Esophagus muscularis mucosa (tissue), 4 donors: ENCODE measurements around the gene KLF16. TPM values are rescaled to one million over a fixed set of nuclear protein-coding genes. Genes with fewer than 3 reads are reported as not detected.

ENCODE experiments used
- DNase-seq: peaks from one replicate; pipeline ENCODE4 v3.0.0-alpha.2; 2017; ENCODE audit errors: extremely low spot score
- H3K27ac ChIP-seq, 4 donors: fragments of 200-600 bp; sonication (generic); replicated peaks in 1 of 4; 1 replicate in 3 of 4; 2 replicates in 1 of 4; pipeline ENCODE4 v1.5.1; 2016 to 2019; ENCODE audit warnings: mild to moderate bottlenecking in 1 of 4
- H3K27me3 ChIP-seq, 4 donors: fragments of 200-600 bp; sonication (generic); one replicate each; pipeline versions ENCODE4 v1.5.1 to v1.6.0; 2016 to 2019
- H3K36me3 ChIP-seq, 4 donors: fragments of 200-600 bp; sonication (generic); one replicate each; pipeline ENCODE4 v1.5.1; 2016 to 2019
- H3K4me1 ChIP-seq, 4 donors: fragments of 200-600 bp; sonication (generic); one replicate each; pipeline ENCODE4 v1.5.1; 2016 to 2019
- H3K4me3 ChIP-seq, 4 donors: fragments of 200-600 bp; sonication (generic); 1 replicate in 2 of 4; 2 replicates in 2 of 4; pipeline ENCODE4 v1.5.1; 2016 to 2019; ENCODE audit warnings: mild to moderate bottlenecking in 4 of 4, moderate library complexity in 1 of 4
- H3K9me3 ChIP-seq, 4 donors: fragments of 200-600 bp; sonication (generic); 1 replicate in 3 of 4; 2 replicates in 1 of 4; pipeline ENCODE4 v1.5.1; 2016 to 2019
- EP300 ChIP-seq: sonication (generic); formaldehyde crosslinking; IDR thresholded peaks from one replicate; pipeline ENCODE4 v1.6.1; 2017; ENCODE audit warnings: antibody characterized with exemption
- POLR2A ChIP-seq: fragments of 450-650 bp; IDR thresholded peaks from one replicate; pipeline ENCODE4 v1.6.1; 2017; ENCODE audit warnings: antibody characterized with exemption, moderate library complexity, mild to moderate bottlenecking, low read depth
- POLR2AphosphoS5 ChIP-seq, 2 donors: sonication (generic); formaldehyde crosslinking; IDR thresholded peaks; one replicate each; pipeline ENCODE4 v1.6.1; 2017; ENCODE audit warnings: antibody characterized with exemption in 2 of 2
- WGBS: methylation state at CpG from one replicate; pipeline ENCODE4 v1.1.5; 2018; 5-methylcytosine and 5-hydroxymethylcytosine counted together
- intact Hi-C: fragments of 100-400 bp; cut with DNase I; formaldehyde crosslinking; loops from one replicate; pipeline ENCODE4 v1.15.1; 2023
- total RNA-seq, 4 donors: library from RNA; depleted of rRNA; stranded (reverse); fragments of >200 nt; gene quantifications; one replicate each; pipeline versions ENCODE4 v1.1.0 to v1.2.1, GENCODE V29; 2016
- TF ChIP-seq, protein P1 (sequence below), 3 experiments: fragments of 200-600 bp in 2 of 3; fragments of 450-650 bp in 1 of 3; sonication (generic) in 2 of 3; IDR thresholded peaks; one replicate each; pipeline ENCODE4 v1.5.1; 2017 to 2019; ENCODE audit warnings: antibody characterized with exemption in 3 of 3, mild to moderate bottlenecking in 2 of 3, moderate library complexity in 1 of 3

Gene KLF16
- total RNA-seq, 4 donors from 2014 or later: 2.5 to 10.8 (median 8.5) TPM

DNA sequence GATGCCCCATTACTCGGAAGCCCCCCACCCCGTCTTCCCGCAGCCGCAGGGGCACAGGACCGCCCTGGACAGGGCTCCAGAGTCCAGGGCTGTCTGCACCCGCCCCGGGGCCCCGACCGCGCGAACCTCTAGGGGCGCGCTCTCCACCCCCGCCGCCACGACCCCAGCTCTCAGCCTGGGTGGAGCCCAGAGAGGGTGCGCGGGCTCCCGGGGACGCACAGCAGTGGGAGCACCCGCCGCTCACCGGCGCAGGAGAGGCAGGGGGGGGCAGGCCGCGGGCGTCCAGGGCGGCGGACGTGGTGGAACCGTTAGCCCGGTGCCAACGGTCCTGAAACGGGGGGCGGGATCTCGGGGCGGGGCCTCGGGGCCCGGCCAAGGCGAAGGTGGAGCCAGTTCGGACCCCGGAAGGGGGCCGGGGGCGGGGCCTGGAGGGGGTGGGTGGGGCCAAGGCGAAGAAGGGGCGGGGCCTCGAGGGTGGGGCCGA, 51.4 kb downstream of the KLF16 start, which contains the start of gene ATP8B3:
Gene ATP8B3 (minus strand): TSS at position 335 of the 484 bp plus-strand sequence. CDS start 540 bp downstream, outside the sequence.
- no peak for DNase-seq
- Histone ChIP-seq H3K4me1 (peaks cover 15 to 26% (median 24%) of the 10 kb centered on the region in 4 donors), H3K9me3 (no peaks in the 10 kb centered on the region), H3K4me3 (peak within 1 kb of the TSS; percentile 55 to 59 (median 58)), H3K36me3 (peaks cover 17 to 26% (median 24%) of the 10 kb centered on the region in 4 donors), H3K27me3 (no peaks in the 10 kb centered on the region), H3K27ac (peak within 1 kb of the TSS; percentile 67 to 81 (median 78))
- intact Hi-C loops: no loop called here
- WGBS: 3% methylated on average over 16 of the region's 48 CpGs
- TF ChIP-seq, protein P1, sequence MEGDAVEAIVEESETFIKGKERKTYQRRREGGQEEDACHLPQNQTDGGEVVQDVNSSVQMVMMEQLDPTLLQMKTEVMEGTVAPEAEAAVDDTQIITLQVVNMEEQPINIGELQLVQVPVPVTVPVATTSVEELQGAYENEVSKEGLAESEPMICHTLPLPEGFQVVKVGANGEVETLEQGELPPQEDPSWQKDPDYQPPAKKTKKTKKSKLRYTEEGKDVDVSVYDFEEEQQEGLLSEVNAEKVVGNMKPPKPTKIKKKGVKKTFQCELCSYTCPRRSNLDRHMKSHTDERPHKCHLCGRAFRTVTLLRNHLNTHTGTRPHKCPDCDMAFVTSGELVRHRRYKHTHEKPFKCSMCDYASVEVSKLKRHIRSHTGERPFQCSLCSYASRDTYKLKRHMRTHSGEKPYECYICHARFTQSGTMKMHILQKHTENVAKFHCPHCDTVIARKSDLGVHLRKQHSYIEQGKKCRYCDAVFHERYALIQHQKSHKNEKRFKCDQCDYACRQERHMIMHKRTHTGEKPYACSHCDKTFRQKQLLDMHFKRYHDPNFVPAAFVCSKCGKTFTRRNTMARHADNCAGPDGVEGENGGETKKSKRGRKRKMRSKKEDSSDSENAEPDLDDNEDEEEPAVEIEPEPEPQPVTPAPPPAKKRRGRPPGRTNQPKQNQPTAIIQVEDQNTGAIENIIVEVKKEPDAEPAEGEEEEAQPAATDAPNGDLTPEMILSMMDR (IDR thresholded peaks at IDR 0.05): peak in 1 of 3 experiments; percentile 18
- TF ChIP-seq POLR2A: no peak
- TF ChIP-seq POLR2AphosphoS5 (IDR thresholded peaks at IDR 0.05): no peak
- TF ChIP-seq EP300: no peak

DNA sequence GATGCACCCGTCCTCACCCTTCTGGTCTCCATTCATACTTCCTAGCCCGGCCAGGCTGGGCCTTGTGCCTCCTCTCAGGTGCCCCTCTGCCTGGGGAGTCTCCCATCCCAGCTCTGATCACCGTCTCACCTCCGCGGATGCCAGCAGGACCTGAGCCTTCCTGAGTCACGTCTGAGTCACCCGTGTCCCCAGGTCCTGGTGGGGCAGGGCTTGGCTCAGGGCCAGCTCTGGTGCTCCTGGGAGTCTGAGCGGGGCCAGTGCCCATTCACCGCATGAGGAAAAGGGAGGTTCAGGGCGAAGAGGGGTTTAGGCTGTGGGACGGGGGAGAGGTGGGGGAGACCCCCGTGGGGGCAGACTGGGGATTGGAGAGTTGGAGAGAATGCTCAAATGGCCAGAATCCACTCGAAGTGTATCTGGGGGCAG, 51.9 kb downstream of the KLF16 start:
- Histone ChIP-seq H3K4me3 (peak overlapping the region; percentile 55 to 59 (median 58)), H3K9me3 (no peaks in the 10 kb centered on the region), H3K4me1 (peaks cover 15 to 26% (median 24%) of the 10 kb centered on the region in 4 donors), H3K36me3 (peaks cover 12 to 21% (median 19%) of the 10 kb centered on the region in 4 donors), H3K27ac (peak overlapping the region; percentile 67 to 81 (median 78)), H3K27me3 (no peaks in the 10 kb centered on the region)
- no peak for DNase-seq
- 14% methylated on average over 13 of the region's 13 CpGs for WGBS
- intact Hi-C loops: no loop called here
- TF ChIP-seq POLR2AphosphoS5 (IDR thresholded peaks at IDR 0.05) (peak in 1 of 2 donors; percentile 58), EP300 (no peak)
- TF ChIP-seq, protein P1 (IDR thresholded peaks at IDR 0.05): no peak

DNA sequence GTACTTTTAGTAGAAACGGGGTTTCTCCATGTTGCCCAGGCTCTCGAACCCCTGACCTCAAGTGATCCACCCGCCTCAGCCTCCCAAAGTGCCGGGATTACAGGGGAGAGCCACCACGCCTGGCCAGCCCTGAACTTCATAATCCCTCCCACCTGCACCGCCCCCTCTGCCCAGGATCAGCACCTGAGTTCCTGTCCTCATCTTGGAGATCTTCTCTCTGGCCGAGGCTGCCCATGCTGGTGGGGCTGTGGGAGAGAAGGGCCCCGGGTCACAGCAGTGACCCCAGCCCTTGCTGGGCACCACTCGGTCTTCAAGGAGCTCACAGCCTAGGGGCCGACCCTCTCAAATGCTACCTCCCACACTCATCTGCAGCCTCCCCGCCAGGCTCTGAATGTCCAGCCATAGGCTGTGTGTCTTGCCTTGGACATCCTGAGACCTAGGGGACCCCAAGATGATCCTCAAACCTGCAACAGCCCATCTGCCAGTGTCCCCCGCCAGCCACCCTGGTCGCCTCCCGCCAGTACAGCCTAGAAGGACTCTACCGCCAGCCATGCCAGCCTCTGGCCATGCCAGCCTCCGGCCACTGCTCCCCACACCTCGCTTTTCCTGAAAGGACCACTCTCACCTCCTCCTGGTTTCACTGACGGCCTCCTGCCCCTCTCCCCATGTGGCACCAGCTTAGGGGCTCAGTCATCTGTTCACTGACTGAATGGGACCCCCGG, 52.8 kb downstream of the KLF16 start:
- TF ChIP-seq POLR2A (no peak), POLR2AphosphoS5 (IDR thresholded peaks at IDR 0.05) (no peak), EP300 (no peak)
- TF ChIP-seq, protein P1 (IDR thresholded peaks at IDR 0.05): no peak
- H3K9me3 ChIP-seq: no peaks in the 10 kb centered on the region
- no peak for DNase-seq
- peaks cover 15 to 26% (median 24%) of the 10 kb centered on the region in 4 donors for H3K4me1 ChIP-seq
- H3K36me3 ChIP-seq: peaks cover 3 to 12% (median 10%) of the 10 kb centered on the region in 4 donors
- H3K4me3 ChIP-seq: no peak overlapping the region
- intact Hi-C loops: no loop called here
- H3K27ac ChIP-seq: peak overlapping the region; percentile 67 to 81 (median 78)
- no peaks in the 10 kb centered on the region for H3K27me3 ChIP-seq
- 92% methylated on average over 19 of the region's 19 CpGs for WGBS

DNA sequence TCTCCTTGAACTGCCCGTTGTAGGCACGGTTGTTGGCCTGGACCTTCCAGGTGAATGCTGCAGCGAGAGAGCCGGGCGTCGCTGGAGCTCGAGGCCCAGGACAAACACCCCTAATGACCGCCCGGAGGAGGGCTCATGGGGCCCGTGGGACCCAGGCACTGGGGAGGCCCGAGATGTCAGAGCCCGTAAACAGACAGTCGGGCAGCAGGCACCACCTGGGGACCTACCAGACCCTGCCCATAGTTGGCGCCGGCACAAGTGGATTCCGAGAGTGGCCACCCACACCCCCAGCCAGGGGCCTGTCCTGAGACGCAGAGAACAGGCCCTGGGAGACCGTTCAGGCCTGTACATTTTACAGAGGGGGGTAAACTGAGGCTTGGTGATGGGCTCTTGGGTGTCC, 53.7 kb downstream of the KLF16 start:
- no peak for DNase-seq
- WGBS: 85% methylated on average over 13 of the region's 18 CpGs
- intact Hi-C loops: no loop called here

More for the DNA sequence above, 53.7 kb downstream of the KLF16 start:
- no peaks in the 10 kb centered on the region for H3K9me3 ChIP-seq
- H3K4me1 ChIP-seq: peaks cover 15 to 26% (median 24%) of the 10 kb centered on the region in 4 donors
- H3K27ac ChIP-seq: no peak overlapping the region
- no peak for TF ChIP-seq EP300
- TF ChIP-seq, protein P1 (IDR thresholded peaks at IDR 0.05): no peak
- TF ChIP-seq POLR2AphosphoS5 (IDR thresholded peaks at IDR 0.05): no peak
- TF ChIP-seq POLR2A: no peak
- no peaks in the 10 kb centered on the region for H3K27me3 ChIP-seq
- H3K4me3 ChIP-seq: no peak overlapping the region
- peaks cover 0 to 4% (median 1%) of the 10 kb centered on the region in 4 donors for H3K36me3 ChIP-seq
